HEK293 (cell line): ENCODE data around the gene PSEN1.

Experiments used
- CTCF ChIP-seq: fragments of 450-650 bp; formaldehyde crosslinking; IDR thresholded peaks from 2 replicates; pipeline ENCODE4 v1.5.1; 2016; ENCODE audit warnings: missing biosample characterization, missing genetic modification characterization
- SP2 ChIP-seq: fragments of 450-650 bp; formaldehyde crosslinking; IDR thresholded peaks from 2 replicates; pipeline ENCODE4 v1.5.1; 2016; ENCODE audit warnings: missing biosample characterization, missing genetic modification characterization
- ZNF18 ChIP-seq: fragments of 450-650 bp; formaldehyde crosslinking; IDR thresholded peaks from 2 replicates; pipeline ENCODE4 v1.5.1; 2016; ENCODE audit warnings: missing biosample characterization, missing genetic modification characterization
- ZNF585B ChIP-seq: fragments of 450-650 bp; formaldehyde crosslinking; IDR thresholded peaks from 2 replicates; pipeline ENCODE4 v1.5.1; 2016; ENCODE audit warnings: missing biosample characterization, missing genetic modification characterization
- ZNF596 ChIP-seq: fragments of 450-650 bp; IDR thresholded peaks from 2 replicates; pipeline ENCODE4 v1.5.0; 2018; ENCODE audit warnings: missing biosample characterization, mild to moderate bottlenecking, missing genetic modification characterization, moderate library complexity

- TF ChIP-seq ZNF585B (tag by site-specific recombination) (no peak), ZNF596 (tag by site-specific recombination) (no peak), CTCF (tag by site-specific recombination) (no peak), SP2 (tag by site-specific recombination) (no peak), ZNF18 (tag by site-specific recombination) (no peak)
Observed at GRCh38 chr14:73232984-73233383, 96.7 kb downstream of the PSEN1 start.
